SK-N-SH (cell line): ENCODE results near the gene ZNF532. TPM values are rescaled to one million over a fixed set of nuclear protein-coding genes. Genes with fewer than 3 reads are reported as not detected.

Source experiments
- CTCF ChIA-PET: fragments of 300-600, 350-600 bp; formaldehyde crosslinking; extraction: SDS; loops from one replicate; lab custom pipeline; 2021; lab: Yijun Ruan, JAX
- POLR2A ChIA-PET: fragments of 350-600 bp; sonication (Branson Sonifier 250); formaldehyde crosslinking; extraction: SDS; loops from one replicate; lab custom pipeline; 2020; ENCODE audit warnings: antibody characterized with exemption, inconsistent platforms; lab: Yijun Ruan, JAX
- DNase-seq: peaks from one replicate; pipeline ENCODE4 v3.0.0; 2012
- H2AFZ ChIP-seq: fragments of 200-600 bp; sonication (generic); 2 replicates; pipeline ENCODE4 v1.8.1; 2016; ENCODE audit warnings: antibody characterized with exemption, mild to moderate bottlenecking, low read depth
- H3F3A ChIP-seq: fragments of 200-600 bp; sonication (generic); replicated peaks from 2 replicates; pipeline ENCODE3; 2016; ENCODE audit warnings: antibody characterized with exemption, mild to moderate bottlenecking; ENCODE audit not compliant: insufficient read depth
- H3K27ac ChIP-seq, 2 experiments: fragments of 200-500 bp in 1 of 2; fragments of 200-600 bp in 1 of 2; sonication (Bioruptor generic) in 1 of 2; sonication (generic), shearing (Covaris generic) in 1 of 2; 2 replicates each; pipeline versions ENCODE4 v1.5.1 to v1.6.1; 2014 to 2016; ENCODE audit warnings: low read depth in 2 of 2, inconsistent platforms in 1 of 2, low read length in 1 of 2, mild to moderate bottlenecking in 1 of 2, mixed read lengths in 1 of 2
- H3K27me3 ChIP-seq: fragments of 200-600 bp; sonication (generic), shearing (Covaris generic); 2 replicates; pipeline ENCODE4 v1.6.1; 2016; ENCODE audit warnings: mixed run types; ENCODE audit not compliant: insufficient read depth
- H3K36me3 ChIP-seq, 2 experiments: fragments of 200-500 bp in 1 of 2; fragments of 200-600 bp in 1 of 2; sonication (Bioruptor generic) in 1 of 2; sonication (generic) in 1 of 2; replicated peaks in 1 of 2; 2 replicates each; pipeline versions ENCODE3 to v1.5.1; 2014 to 2016; ENCODE audit warnings: low read length in 1 of 2, mild to moderate bottlenecking in 1 of 2; ENCODE audit not compliant: insufficient read depth in 2 of 2, control insufficient read depth in 1 of 2
- H3K4me1 ChIP-seq, 2 experiments: fragments of 200-500 bp in 1 of 2; fragments of 200-600 bp in 1 of 2; sonication (Bioruptor generic) in 1 of 2; sonication (generic), shearing (Covaris generic) in 1 of 2; 2 replicates each; pipeline versions ENCODE4 v1.5.1 to v1.6.1; 2014 to 2016; ENCODE audit warnings: low read depth in 1 of 2, low read length in 1 of 2, mixed run types in 1 of 2; ENCODE audit not compliant: insufficient read depth in 2 of 2, control insufficient read depth in 1 of 2
- H3K4me2 ChIP-seq: fragments of 200-600 bp; sonication (generic), shearing (Covaris generic); 2 replicates; pipeline ENCODE4 v1.6.1; 2017; ENCODE audit warnings: mixed run types
- H3K4me3 ChIP-seq, 2 experiments: fragments of 200-500 bp in 1 of 2; fragments of 200-600 bp in 1 of 2; sonication (Bioruptor generic) in 1 of 2; sonication (generic), shearing (Covaris generic) in 1 of 2; 2 replicates each; pipeline versions ENCODE4 v1.5.1 to v1.8.1; 2014 to 2016; ENCODE audit warnings: low read depth in 2 of 2, inconsistent platforms in 1 of 2, low read length in 1 of 2, mild to moderate bottlenecking in 1 of 2, mixed read lengths in 1 of 2, moderate library complexity in 1 of 2
- H3K79me2 ChIP-seq: fragments of 200-600 bp; sonication (generic); 2 replicates; pipeline ENCODE4 v1.8.1; 2017; ENCODE audit warnings: mild to moderate bottlenecking; ENCODE audit not compliant: insufficient read depth
- H3K9ac ChIP-seq: fragments of 200-600 bp; sonication (generic); 2 replicates; pipeline ENCODE4 v1.6.1; 2017; ENCODE audit warnings: mixed run types
- H3K9me2 ChIP-seq: fragments of 200-600 bp; sonication (generic); 2 replicates; pipeline ENCODE4 v1.6.1; 2017; ENCODE audit warnings: mixed run types
- H3K9me3 ChIP-seq: fragments of 200-600 bp; sonication (generic); 2 replicates; pipeline ENCODE4 v1.6.1; 2017; ENCODE audit warnings: mixed run types, mild to moderate bottlenecking, moderate library complexity
- H4K20me1 ChIP-seq: fragments of 200-600 bp; sonication (generic); 2 replicates; pipeline ENCODE4 v1.6.1; 2017; ENCODE audit warnings: mild to moderate bottlenecking, mixed run types; ENCODE audit not compliant: insufficient read depth
- CHD2 ChIP-seq: fragments of 150-350 bp; IDR thresholded peaks from 2 replicates; pipeline ENCODE4 v1.6.1; 2018; ENCODE audit warnings: low read length; ENCODE audit not compliant: partially characterized antibody
- CTCF ChIP-seq: fragments of 200-600 bp; sonication (generic); IDR thresholded peaks from 2 replicates; pipeline ENCODE4 v1.6.1; 2017; ENCODE audit warnings: antibody characterized with exemption, mild to moderate bottlenecking, moderate library complexity
- EP300 ChIP-seq, 2 experiments: IDR thresholded peaks; 2 replicates each; pipeline versions ENCODE4 v1.4.0 to v1.6.1; 2012; ENCODE audit warnings: borderline replicate concordance in 1 of 2, low read depth in 1 of 2, low read length in 1 of 2
- PBX3 ChIP-seq: IDR thresholded peaks from 2 replicates; pipeline ENCODE4; 2012
- RAD21 ChIP-seq: IDR thresholded peaks from 2 replicates; pipeline ENCODE4 v1.6.1; 2012; ENCODE audit warnings: mild to moderate bottlenecking, low read length
- RCOR1 ChIP-seq: fragments of 150-350 bp; IDR thresholded peaks from 2 replicates; pipeline ENCODE4 v1.6.1; 2017; ENCODE audit warnings: antibody characterized with exemption, low read length
- RFX5 ChIP-seq: IDR thresholded peaks from 2 replicates; pipeline ENCODE4 v1.6.1; 2012; ENCODE audit warnings: mild to moderate bottlenecking, improper control_type of control experiment, low read length
- SIN3A ChIP-seq: IDR thresholded peaks from 2 replicates; pipeline ENCODE4 v1.6.1; 2012; ENCODE audit warnings: low read depth, mild to moderate bottlenecking, low read length, moderate library complexity, borderline replicate concordance
- SMC3 ChIP-seq: IDR thresholded peaks from 2 replicates; pipeline ENCODE4 v1.6.1; 2012; ENCODE audit warnings: low read depth, low read length, improper control_type of control experiment
- TCF12 ChIP-seq: IDR thresholded peaks from 2 replicates; pipeline ENCODE4 v1.4.0; 2012
- WGBS: methylation state at CpG from one replicate; pipeline ENCODE4 v1.1.6; 2017; ENCODE audit warnings: low lambda C conversion rate; 5-methylcytosine and 5-hydroxymethylcytosine counted together
- polyA plus RNA-seq, 3 experiments: library from polyadenylated mRNA; depleted of rRNA; stranded (reverse); fragments of >200 nt; gene quantifications; 2 replicates each; pipeline ENCODE4 v1.2.3, GENCODE V29; 2012
- TF ChIP-seq, protein P1 (sequence below): IDR thresholded peaks from 2 replicates; pipeline ENCODE4 v1.4.0; 2012; ENCODE audit warnings: low read depth
- TF ChIP-seq, protein P2 (sequence below): fragments of 150-350 bp; IDR thresholded peaks from 2 replicates; pipeline ENCODE4 v1.6.1; 2017; ENCODE audit warnings: antibody characterized with exemption, low read length, low read depth, borderline replicate concordance
- TF ChIP-seq, protein P3 (sequence below): IDR thresholded peaks from 2 replicates; pipeline ENCODE4 v1.4.0; 2012; ENCODE audit warnings: low read depth, borderline replicate concordance
- TF ChIP-seq, protein P4 (sequence below): fragments of 150-350 bp; IDR thresholded peaks from 2 replicates; pipeline ENCODE4 v1.6.1; 2016; ENCODE audit warnings: mild to moderate bottlenecking, low read depth, low read length

The ZNF532 gene
- polyA plus RNA-seq, 1 of the 3 experiments (the other 2 are of a cell fraction), result 34.7 TPM

- Histone ChIP-seq H3F3A (no peaks in the 10 kb centered on the region), H3K27ac (no peak overlapping the region), H3K79me2 (peaks cover 43% of the 10 kb centered on the region), H3K9me3 (no peaks in the 10 kb centered on the region), H3K27me3 (no peaks in the 10 kb centered on the region), H3K36me3 (peaks cover 11 to 36% of the 10 kb centered on the region in 2 experiments), H3K9me2 (no peaks in the 10 kb centered on the region), H2AFZ (no peak overlapping the region), H3K9ac (no peak overlapping the region)
- POLR2A ChIA-PET, result no interaction called here
- WGBS, result 62% methylated on average over 3 of the region's 3 CpGs
- no peak for DNase-seq
- TF ChIP-seq EP300 (IDR thresholded peaks at IDR 0.05; ENCODE audit: borderline replicate concordance in 1 of 2, low read depth in 1 of 2, low read length in 1 of 2) (no peak), CTCF (no peak), PBX3 (no peak), TCF12 (no peak), RAD21 (no peak), SMC3 (no peak), SIN3A (no peak), RFX5 (no peak), CHD2 (no peak), RCOR1 (no peak)
- TF ChIP-seq, protein P1, sequence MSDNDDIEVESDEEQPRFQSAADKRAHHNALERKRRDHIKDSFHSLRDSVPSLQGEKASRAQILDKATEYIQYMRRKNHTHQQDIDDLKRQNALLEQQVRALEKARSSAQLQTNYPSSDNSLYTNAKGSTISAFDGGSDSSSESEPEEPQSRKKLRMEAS, result no peak
- TF ChIP-seq, protein P2, sequence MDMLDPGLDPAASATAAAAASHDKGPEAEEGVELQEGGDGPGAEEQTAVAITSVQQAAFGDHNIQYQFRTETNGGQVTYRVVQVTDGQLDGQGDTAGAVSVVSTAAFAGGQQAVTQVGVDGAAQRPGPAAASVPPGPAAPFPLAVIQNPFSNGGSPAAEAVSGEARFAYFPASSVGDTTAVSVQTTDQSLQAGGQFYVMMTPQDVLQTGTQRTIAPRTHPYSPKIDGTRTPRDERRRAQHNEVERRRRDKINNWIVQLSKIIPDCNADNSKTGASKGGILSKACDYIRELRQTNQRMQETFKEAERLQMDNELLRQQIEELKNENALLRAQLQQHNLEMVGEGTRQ, result no peak
- TF ChIP-seq, protein P3, sequence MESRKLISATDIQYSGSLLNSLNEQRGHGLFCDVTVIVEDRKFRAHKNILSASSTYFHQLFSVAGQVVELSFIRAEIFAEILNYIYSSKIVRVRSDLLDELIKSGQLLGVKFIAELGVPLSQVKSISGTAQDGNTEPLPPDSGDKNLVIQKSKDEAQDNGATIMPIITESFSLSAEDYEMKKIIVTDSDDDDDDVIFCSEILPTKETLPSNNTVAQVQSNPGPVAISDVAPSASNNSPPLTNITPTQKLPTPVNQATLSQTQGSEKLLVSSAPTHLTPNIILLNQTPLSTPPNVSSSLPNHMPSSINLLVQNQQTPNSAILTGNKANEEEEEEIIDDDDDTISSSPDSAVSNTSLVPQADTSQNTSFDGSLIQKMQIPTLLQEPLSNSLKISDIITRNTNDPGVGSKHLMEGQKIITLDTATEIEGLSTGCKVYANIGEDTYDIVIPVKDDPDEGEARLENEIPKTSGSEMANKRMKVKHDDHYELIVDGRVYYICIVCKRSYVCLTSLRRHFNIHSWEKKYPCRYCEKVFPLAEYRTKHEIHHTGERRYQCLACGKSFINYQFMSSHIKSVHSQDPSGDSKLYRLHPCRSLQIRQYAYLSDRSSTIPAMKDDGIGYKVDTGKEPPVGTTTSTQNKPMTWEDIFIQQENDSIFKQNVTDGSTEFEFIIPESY, result no peak
- TF ChIP-seq, protein P4, sequence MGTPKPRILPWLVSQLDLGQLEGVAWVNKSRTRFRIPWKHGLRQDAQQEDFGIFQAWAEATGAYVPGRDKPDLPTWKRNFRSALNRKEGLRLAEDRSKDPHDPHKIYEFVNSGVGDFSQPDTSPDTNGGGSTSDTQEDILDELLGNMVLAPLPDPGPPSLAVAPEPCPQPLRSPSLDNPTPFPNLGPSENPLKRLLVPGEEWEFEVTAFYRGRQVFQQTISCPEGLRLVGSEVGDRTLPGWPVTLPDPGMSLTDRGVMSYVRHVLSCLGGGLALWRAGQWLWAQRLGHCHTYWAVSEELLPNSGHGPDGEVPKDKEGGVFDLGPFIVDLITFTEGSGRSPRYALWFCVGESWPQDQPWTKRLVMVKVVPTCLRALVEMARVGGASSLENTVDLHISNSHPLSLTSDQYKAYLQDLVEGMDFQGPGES, result no peak
- TF ChIP-seq, all 33 proteins: peak for 0
- no peaks in the 10 kb centered on the region; the same call in 1 of the 2 replicates for H4K20me1 ChIP-seq
- CTCF ChIA-PET, result no interaction called here
- H3K4me2 ChIP-seq, result no peak overlapping the region
- no peak overlapping the region for H3K4me3 ChIP-seq
- peaks cover 0 to 10% of the 10 kb centered on the region in 2 experiments; a peak in 2 of 4 replicates for H3K4me1 ChIP-seq
Measured at GRCh38 chr18:58886431-58886830, 21.8 kb downstream of the ZNF532 start.
